ENCODE measurements around the gene TPTE2. TPM values are rescaled to one million over a fixed set of nuclear protein-coding genes. Genes with fewer than 3 reads are reported as not detected.

The TPTE2 gene
- not detected in 2 replicates for total RNA-seq

DNA sequence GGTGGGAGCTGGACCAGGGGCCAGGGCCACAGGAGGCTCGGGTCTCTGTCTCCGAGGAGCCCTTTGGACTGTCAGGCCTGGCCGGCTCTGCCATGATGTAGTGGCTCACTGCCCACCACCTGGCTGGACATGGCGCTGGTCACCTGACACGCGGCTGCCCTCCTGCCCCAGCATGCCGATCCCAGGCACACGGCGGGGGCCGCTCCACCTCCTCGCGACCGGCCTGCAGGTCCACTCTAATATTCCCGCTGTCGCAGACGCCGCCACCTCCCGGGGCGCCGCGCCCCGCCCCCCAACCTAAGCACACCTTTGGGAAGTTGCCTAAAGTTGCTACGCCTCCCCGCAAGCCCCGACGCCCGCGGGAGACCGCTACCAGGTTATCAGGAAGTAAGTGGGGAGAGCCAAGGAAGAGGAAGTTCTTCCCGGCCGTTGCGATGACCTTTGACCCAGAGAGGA, at the start of gene TPTE2:
Gene TPTE2, minus strand, starts transcription at position 406 of the 456 bp plus-strand sequence. CDS start 58,298 bp downstream, outside the sequence.

Other genes with a start within 250 kb of the TPTE2 start
- 19.8 and 20.1 TPM in 2 replicates for gene MPHOSPH8, start 72.1 kb upstream of the TPTE2 start, total RNA-seq
- gene PSPC1, start 221.4 kb upstream of the TPTE2 start, total RNA-seq: 48.7 and 50.8 TPM in 2 replicates